SK-N-SH (cell line): Measurements from ENCODE around the gene MAP3K5. TPM values are rescaled to one million over a fixed set of nuclear protein-coding genes. Genes with fewer than 3 reads are reported as not detected.

Source experiments
- CTCF ChIA-PET: fragments of 300-600, 350-600 bp; formaldehyde crosslinking; extraction: SDS; loops from one replicate; lab custom pipeline; 2021; lab: Yijun Ruan, JAX
- POLR2A ChIA-PET: fragments of 350-600 bp; sonication (Branson Sonifier 250); formaldehyde crosslinking; extraction: SDS; loops from one replicate; lab custom pipeline; 2020; ENCODE audit warnings: antibody characterized with exemption, inconsistent platforms; lab: Yijun Ruan, JAX
- DNase-seq: peaks from one replicate; pipeline ENCODE4 v3.0.0; 2012
- H2AFZ ChIP-seq: fragments of 200-600 bp; sonication (generic); 2 replicates; pipeline ENCODE4 v1.8.1; 2016; ENCODE audit warnings: antibody characterized with exemption, mild to moderate bottlenecking, low read depth
- H3F3A ChIP-seq: fragments of 200-600 bp; sonication (generic); replicated peaks from 2 replicates; pipeline ENCODE3; 2016; ENCODE audit warnings: antibody characterized with exemption, mild to moderate bottlenecking; ENCODE audit not compliant: insufficient read depth
- H3K27ac ChIP-seq, 2 experiments: fragments of 200-500 bp in 1 of 2; fragments of 200-600 bp in 1 of 2; sonication (Bioruptor generic) in 1 of 2; sonication (generic), shearing (Covaris generic) in 1 of 2; 2 replicates each; pipeline versions ENCODE4 v1.5.1 to v1.6.1; 2014 to 2016; ENCODE audit warnings: low read depth in 2 of 2, inconsistent platforms in 1 of 2, low read length in 1 of 2, mild to moderate bottlenecking in 1 of 2, mixed read lengths in 1 of 2
- H3K27me3 ChIP-seq: fragments of 200-600 bp; sonication (generic), shearing (Covaris generic); 2 replicates; pipeline ENCODE4 v1.6.1; 2016; ENCODE audit warnings: mixed run types; ENCODE audit not compliant: insufficient read depth
- H3K36me3 ChIP-seq, 2 experiments: fragments of 200-500 bp in 1 of 2; fragments of 200-600 bp in 1 of 2; sonication (Bioruptor generic) in 1 of 2; sonication (generic) in 1 of 2; replicated peaks in 1 of 2; 2 replicates each; pipeline versions ENCODE3 to v1.5.1; 2014 to 2016; ENCODE audit warnings: low read length in 1 of 2, mild to moderate bottlenecking in 1 of 2; ENCODE audit not compliant: insufficient read depth in 2 of 2, control insufficient read depth in 1 of 2
- H3K4me1 ChIP-seq, 2 experiments: fragments of 200-500 bp in 1 of 2; fragments of 200-600 bp in 1 of 2; sonication (Bioruptor generic) in 1 of 2; sonication (generic), shearing (Covaris generic) in 1 of 2; 2 replicates each; pipeline versions ENCODE4 v1.5.1 to v1.6.1; 2014 to 2016; ENCODE audit warnings: low read depth in 1 of 2, low read length in 1 of 2, mixed run types in 1 of 2; ENCODE audit not compliant: insufficient read depth in 2 of 2, control insufficient read depth in 1 of 2
- H3K4me2 ChIP-seq: fragments of 200-600 bp; sonication (generic), shearing (Covaris generic); 2 replicates; pipeline ENCODE4 v1.6.1; 2017; ENCODE audit warnings: mixed run types
- H3K4me3 ChIP-seq, 2 experiments: fragments of 200-500 bp in 1 of 2; fragments of 200-600 bp in 1 of 2; sonication (Bioruptor generic) in 1 of 2; sonication (generic), shearing (Covaris generic) in 1 of 2; 2 replicates each; pipeline versions ENCODE4 v1.5.1 to v1.8.1; 2014 to 2016; ENCODE audit warnings: low read depth in 2 of 2, inconsistent platforms in 1 of 2, low read length in 1 of 2, mild to moderate bottlenecking in 1 of 2, mixed read lengths in 1 of 2, moderate library complexity in 1 of 2
- H3K79me2 ChIP-seq: fragments of 200-600 bp; sonication (generic); 2 replicates; pipeline ENCODE4 v1.8.1; 2017; ENCODE audit warnings: mild to moderate bottlenecking; ENCODE audit not compliant: insufficient read depth
- H3K9ac ChIP-seq: fragments of 200-600 bp; sonication (generic); 2 replicates; pipeline ENCODE4 v1.6.1; 2017; ENCODE audit warnings: mixed run types
- H3K9me2 ChIP-seq: fragments of 200-600 bp; sonication (generic); 2 replicates; pipeline ENCODE4 v1.6.1; 2017; ENCODE audit warnings: mixed run types
- H3K9me3 ChIP-seq: fragments of 200-600 bp; sonication (generic); 2 replicates; pipeline ENCODE4 v1.6.1; 2017; ENCODE audit warnings: mixed run types, mild to moderate bottlenecking, moderate library complexity
- H4K20me1 ChIP-seq: fragments of 200-600 bp; sonication (generic); 2 replicates; pipeline ENCODE4 v1.6.1; 2017; ENCODE audit warnings: mild to moderate bottlenecking, mixed run types; ENCODE audit not compliant: insufficient read depth
- CHD2 ChIP-seq: fragments of 150-350 bp; IDR thresholded peaks from 2 replicates; pipeline ENCODE4 v1.6.1; 2018; ENCODE audit warnings: low read length; ENCODE audit not compliant: partially characterized antibody
- CTCF ChIP-seq: fragments of 200-600 bp; sonication (generic); IDR thresholded peaks from 2 replicates; pipeline ENCODE4 v1.6.1; 2017; ENCODE audit warnings: antibody characterized with exemption, mild to moderate bottlenecking, moderate library complexity
- FOXJ3 ChIP-seq: sonication (generic); formaldehyde crosslinking; IDR thresholded peaks from 2 replicates; pipeline ENCODE4 v1.5.1; 2020; ENCODE audit warnings: mild to moderate bottlenecking, missing genetic modification reagents
- FOXM1 ChIP-seq: IDR thresholded peaks from 2 replicates; pipeline ENCODE4 v1.4.0; 2012; ENCODE audit warnings: low read depth, mild to moderate bottlenecking
- GABPA ChIP-seq: IDR thresholded peaks from 2 replicates; pipeline ENCODE4 v1.4.0; 2012; ENCODE audit warnings: low read depth, mild to moderate bottlenecking
- IRF3 ChIP-seq: fragments of 150-350 bp; IDR thresholded peaks from 2 replicates; pipeline ENCODE4 v1.6.1; 2016; ENCODE audit warnings: mild to moderate bottlenecking, low read depth, low read length
- JUND ChIP-seq: IDR thresholded peaks from 2 replicates; pipeline ENCODE4 v1.4.0; 2012
- MXI1 ChIP-seq: IDR thresholded peaks from 2 replicates; pipeline ENCODE4 v1.6.1; 2012; ENCODE audit warnings: mild to moderate bottlenecking, low read depth, low read length, improper control_type of control experiment
- NRF1 ChIP-seq: IDR thresholded peaks from 2 replicates; pipeline ENCODE4 v1.6.1; 2012; ENCODE audit warnings: low read depth, mild to moderate bottlenecking, low read length
- PBX3 ChIP-seq: IDR thresholded peaks from 2 replicates; pipeline ENCODE4; 2012
- POLR2AphosphoS5 ChIP-seq: IDR thresholded peaks from 2 replicates; pipeline ENCODE4 v1.6.1; 2012; ENCODE audit warnings: low read depth, low read length
- RAD21 ChIP-seq: IDR thresholded peaks from 2 replicates; pipeline ENCODE4 v1.6.1; 2012; ENCODE audit warnings: mild to moderate bottlenecking, low read length
- RCOR1 ChIP-seq: fragments of 150-350 bp; IDR thresholded peaks from 2 replicates; pipeline ENCODE4 v1.6.1; 2017; ENCODE audit warnings: antibody characterized with exemption, low read length
- REST ChIP-seq: IDR thresholded peaks from 2 replicates; pipeline ENCODE4 v1.6.1; 2012; ENCODE audit warnings: mild to moderate bottlenecking, low read depth, low read length, moderate library complexity
- RXRA ChIP-seq: IDR thresholded peaks from 2 replicates; pipeline ENCODE4 v1.4.0; 2012; ENCODE audit warnings: low read depth, mild to moderate bottlenecking, borderline replicate concordance
- SMC3 ChIP-seq: IDR thresholded peaks from 2 replicates; pipeline ENCODE4 v1.6.1; 2012; ENCODE audit warnings: low read depth, low read length, improper control_type of control experiment
- TEAD4 ChIP-seq: IDR thresholded peaks from 2 replicates; pipeline ENCODE4 v1.4.0; 2012; ENCODE audit warnings: mild to moderate bottlenecking, borderline replicate concordance; ENCODE audit not compliant: insufficient read depth
- USF1 ChIP-seq: IDR thresholded peaks from 2 replicates; pipeline ENCODE4 v1.4.0; 2012; ENCODE audit warnings: low read depth, borderline replicate concordance
- ZBTB33 ChIP-seq: IDR thresholded peaks from 2 replicates; pipeline ENCODE4 v1.4.0; 2012; ENCODE audit warnings: low read depth, borderline replicate concordance
- WGBS: methylation state at CpG from one replicate; pipeline ENCODE4 v1.1.6; 2017; ENCODE audit warnings: low lambda C conversion rate; 5-methylcytosine and 5-hydroxymethylcytosine counted together
- polyA plus RNA-seq, 3 experiments: library from polyadenylated mRNA; depleted of rRNA; stranded (reverse); fragments of >200 nt; gene quantifications; 2 replicates each; pipeline ENCODE4 v1.2.3, GENCODE V29; 2012

The MAP3K5 gene
- polyA plus RNA-seq, 1 of the 3 experiments (the other 2 are of a cell fraction): 1.4 TPM

GRCh38 chr6:136641166-136641565 is 151.1 kb downstream of the MAP3K5 start:
- POLR2A ChIA-PET: no interaction called here
- 96% methylated on average over 3 of the region's 3 CpGs for WGBS

More at GRCh38 chr6:136641166-136641565, 151.1 kb downstream of the MAP3K5 start:
- Histone ChIP-seq H3K9me2 (no peaks in the 10 kb centered on the region), H3K27ac (no peak overlapping the region), H3K4me1 (peaks cover 4 to 9% of the 10 kb centered on the region in 2 experiments; a peak in 2 of 4 replicates), H3F3A (peaks cover 9% of the 10 kb centered on the region), H3K9ac (no peak overlapping the region), H2AFZ (no peak overlapping the region), H3K27me3 (no peaks in the 10 kb centered on the region), H3K4me2 (no peak overlapping the region), H3K9me3 (no peaks in the 10 kb centered on the region), H3K4me3 (no peak overlapping the region), H4K20me1 (no peaks in the 10 kb centered on the region), H3K79me2 (no peaks in the 10 kb centered on the region), H3K36me3 (no peaks in the 10 kb centered on the region)
- TF ChIP-seq FOXJ3 (no peak), FOXM1 (no peak), REST (no peak), ZBTB33 (no peak), RXRA (no peak), USF1 (no peak), NRF1 (no peak), TEAD4 (no peak), GABPA (no peak), CHD2 (no peak), JUND (no peak), MXI1 (no peak), IRF3 (no peak), RAD21 (no peak), SMC3 (no peak), RCOR1 (no peak), PBX3 (no peak), POLR2AphosphoS5 (no peak), CTCF (no peak)
- CTCF ChIA-PET: interaction anchor here (0.5 to 2.5 kb wide), 5 partner anchors 12 to 152 kb away, joined by 3 to 16 read pairs (median 3); partner anchors contain the start of gene MAP3K5
- DNase-seq: no peak
